Testis (tissue), 2 donors: ENCODE results near the gene FABP1.

Source experiments
- POLR2A ChIP-seq: fragments of 450-650 bp; IDR thresholded peaks from one replicate; pipeline ENCODE4 v1.6.1; 2017; ENCODE audit warnings: antibody characterized with exemption, mild to moderate bottlenecking, moderate library complexity
- TF ChIP-seq, protein P1 (sequence below), 3 experiments: fragments of 450-650 bp in 2 of 3; fragments of 200-600 bp in 1 of 3; sonication (generic) in 1 of 3; IDR thresholded peaks; one replicate each; pipeline ENCODE4 v1.5.1; 2016 to 2019; ENCODE audit warnings: antibody characterized with exemption in 3 of 3, mild to moderate bottlenecking in 2 of 3, moderate library complexity in 1 of 3

DNA sequence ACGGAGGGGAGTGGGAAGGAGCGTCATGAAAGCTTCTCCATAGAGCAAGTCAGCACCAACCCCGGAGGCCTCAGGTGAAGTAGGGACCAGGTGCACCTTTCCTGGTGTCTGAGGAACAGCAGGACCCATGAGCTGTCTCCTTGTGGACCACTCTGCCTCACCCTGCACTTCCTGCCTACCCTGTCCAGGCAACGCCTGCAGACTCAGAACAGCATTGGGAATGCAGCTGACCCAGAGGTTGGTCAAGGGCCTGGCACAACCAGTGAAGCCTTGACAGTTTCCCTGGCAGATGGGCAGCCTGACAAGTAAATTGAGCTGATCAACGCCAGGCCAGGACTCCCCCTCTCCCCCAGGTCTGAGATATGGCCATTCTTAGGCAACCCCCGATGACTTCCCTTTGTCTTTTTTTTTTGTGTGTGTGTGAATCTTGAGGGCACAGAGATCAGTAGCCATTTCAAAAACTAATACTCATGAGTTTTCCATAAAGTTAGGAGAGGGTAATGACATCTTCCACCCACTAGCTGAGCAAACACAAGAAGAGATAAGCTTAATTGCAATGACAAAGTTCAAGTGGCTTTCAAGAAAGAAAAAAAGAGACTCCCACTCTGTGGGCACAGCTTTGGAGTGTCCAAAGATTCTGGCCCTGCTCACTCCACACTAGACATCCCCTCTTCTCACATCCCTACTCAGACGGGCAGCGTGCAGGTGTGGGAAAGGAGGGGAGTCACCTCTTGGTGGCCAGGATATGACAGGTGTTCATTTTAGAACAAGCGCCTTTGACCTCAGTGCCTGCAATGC lies 3.5 kb upstream of the FABP1 start:
- TF ChIP-seq, protein P1, sequence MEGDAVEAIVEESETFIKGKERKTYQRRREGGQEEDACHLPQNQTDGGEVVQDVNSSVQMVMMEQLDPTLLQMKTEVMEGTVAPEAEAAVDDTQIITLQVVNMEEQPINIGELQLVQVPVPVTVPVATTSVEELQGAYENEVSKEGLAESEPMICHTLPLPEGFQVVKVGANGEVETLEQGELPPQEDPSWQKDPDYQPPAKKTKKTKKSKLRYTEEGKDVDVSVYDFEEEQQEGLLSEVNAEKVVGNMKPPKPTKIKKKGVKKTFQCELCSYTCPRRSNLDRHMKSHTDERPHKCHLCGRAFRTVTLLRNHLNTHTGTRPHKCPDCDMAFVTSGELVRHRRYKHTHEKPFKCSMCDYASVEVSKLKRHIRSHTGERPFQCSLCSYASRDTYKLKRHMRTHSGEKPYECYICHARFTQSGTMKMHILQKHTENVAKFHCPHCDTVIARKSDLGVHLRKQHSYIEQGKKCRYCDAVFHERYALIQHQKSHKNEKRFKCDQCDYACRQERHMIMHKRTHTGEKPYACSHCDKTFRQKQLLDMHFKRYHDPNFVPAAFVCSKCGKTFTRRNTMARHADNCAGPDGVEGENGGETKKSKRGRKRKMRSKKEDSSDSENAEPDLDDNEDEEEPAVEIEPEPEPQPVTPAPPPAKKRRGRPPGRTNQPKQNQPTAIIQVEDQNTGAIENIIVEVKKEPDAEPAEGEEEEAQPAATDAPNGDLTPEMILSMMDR (IDR thresholded peaks at IDR 0.05) = no peak
- TF ChIP-seq POLR2A = no peak
